ENCODE measurements around the gene ATXN1. TPM values are rescaled to one million over a fixed set of nuclear protein-coding genes. Genes with fewer than 3 reads are reported as not detected.

ATXN1 gene
- total RNA-seq, 1 donor from 2014 or later, result 59.8 TPM

GRCh38 chr6:16765235-16765634, 4.0 kb upstream of the ATXN1 start:
- H3K36me3 Mint-ChIP-seq (ENCODE audit: low read depth), result peaks cover 7% of the 10 kb centered on the region
- no peak overlapping the region for H3K27ac Mint-ChIP-seq
- H3K9me3 Mint-ChIP-seq, result no peaks in the 10 kb centered on the region
- ATAC-seq (ENCODE audit: low read depth) (no peak), DNase-seq (no peak)
- intact Hi-C loops (cut with micrococcal nuclease), result loop anchor here (10.0 kb wide), 2 partner anchors 200 to 940 kb away; partner anchors contain the start of gene NUP153
- H3K4me3 Mint-ChIP-seq, result no peak overlapping the region
- no peak for TF ChIP-seq CTCF (IDR thresholded peaks at IDR 0.05)
- CTCF ChIA-PET, result interaction anchor here (2.2 to 5.4 kb wide), 3 partner anchors 9 to 432 kb away, joined by 15 to 174 read pairs (median 69); no protein-coding TSS in a partner anchor
- H3K4me1 Mint-ChIP-seq, result peaks cover 23% of the 10 kb centered on the region
- H3K27me3 Mint-ChIP-seq, result no peaks in the 10 kb centered on the region
- POLR2A ChIA-PET, result no interaction called here

DNA sequence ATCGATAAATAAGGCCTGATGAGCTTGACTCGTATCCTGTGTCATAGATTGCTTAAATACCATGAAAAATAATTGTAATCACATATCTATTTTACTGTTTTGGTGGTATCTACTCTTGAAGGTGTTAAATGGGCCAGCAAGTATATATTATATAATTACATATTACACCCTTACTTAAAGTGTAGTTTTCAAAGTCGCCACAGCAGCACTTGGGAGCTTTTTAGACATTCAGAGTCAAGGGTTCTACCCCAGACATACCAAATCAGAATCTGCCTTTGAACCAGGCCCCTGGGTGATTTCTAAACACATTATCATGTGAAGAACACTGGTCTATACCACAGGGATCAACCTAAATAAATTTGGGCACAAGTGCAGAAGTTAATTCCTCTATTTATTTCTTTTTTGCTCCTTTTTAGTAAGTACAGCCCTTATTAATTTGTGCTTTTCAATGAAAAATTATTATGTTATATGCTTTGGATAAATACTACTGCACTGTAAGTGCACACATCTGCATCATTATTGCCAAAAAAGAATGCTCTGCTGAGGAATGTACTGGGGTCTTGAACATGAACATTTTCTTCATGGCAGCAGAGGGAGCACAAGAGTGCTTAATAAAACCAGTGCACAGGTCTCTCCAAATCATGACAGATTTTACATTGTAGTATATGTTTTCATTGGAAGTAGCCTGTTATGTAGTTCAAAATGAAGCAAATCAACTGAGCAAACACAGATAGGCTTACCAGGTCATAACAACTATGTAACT, 3.1 kb upstream of the ATXN1 start:
- no peak for DNase-seq
- POLR2A ChIA-PET, result interaction anchor here (1.0 to 3.1 kb wide), 3 partner anchors 173 to 432 kb away, joined by 3 to 27 read pairs (median 3); no protein-coding TSS in a partner anchor
- peaks cover 26% of the 10 kb centered on the region for H3K4me1 Mint-ChIP-seq

DNA sequence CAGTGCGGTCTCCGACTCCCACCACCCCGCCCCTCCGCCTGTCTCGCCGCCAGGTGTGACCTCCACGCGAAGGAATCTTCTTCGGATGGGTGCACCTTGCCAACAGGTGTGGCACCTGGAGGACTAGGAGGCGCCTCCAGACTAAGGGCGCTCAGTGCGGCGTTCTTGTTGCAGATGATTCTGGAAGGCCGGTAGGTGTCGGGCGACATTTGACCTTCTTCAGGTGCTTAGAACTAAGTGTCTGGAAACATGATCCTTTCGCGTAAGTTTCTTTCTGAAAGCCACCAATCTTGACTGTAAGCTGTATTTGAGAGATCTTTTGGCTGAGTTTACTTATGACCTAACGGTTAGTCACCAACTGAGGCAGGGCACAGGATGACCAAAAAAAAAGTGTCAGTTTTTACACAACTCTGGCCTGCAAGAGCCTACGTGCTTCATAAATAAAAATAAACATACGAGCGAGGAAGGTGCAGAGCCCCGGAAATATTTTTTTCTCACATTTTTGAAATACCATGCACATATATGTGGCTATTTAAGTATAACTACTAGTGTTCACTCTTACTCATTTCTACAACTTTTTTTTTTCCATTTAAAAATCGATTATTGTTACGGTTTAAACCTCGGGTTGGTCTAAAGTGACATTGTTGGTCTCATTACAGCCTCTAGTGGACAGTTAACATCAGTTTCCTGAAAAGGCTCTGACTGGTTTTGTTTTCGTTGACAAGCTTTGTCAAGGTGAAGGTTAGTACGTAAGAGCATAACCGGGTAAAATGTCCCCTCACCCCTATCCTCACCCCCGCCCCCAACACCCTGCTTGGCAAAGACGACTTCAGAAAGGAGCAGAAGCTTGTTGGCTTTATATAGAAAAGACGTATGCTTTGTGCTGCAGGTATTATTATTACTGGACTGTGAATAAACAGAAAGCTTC, 1.6 kb upstream of the ATXN1 start:
- ChIA-PET POLR2A (interaction anchor here (0.5 to 3.1 kb wide), 28 partner anchors 13 to 1580 kb away, joined by 3 to 28 read pairs (median 5); no protein-coding TSS in a partner anchor), CTCF (interaction anchor here (0.6 to 5.4 kb wide), 49 partner anchors 8 to 477 kb away, joined by 3 to 174 read pairs (median 4); no protein-coding TSS in a partner anchor)
- Mint-ChIP-seq H3K4me3 (peak overlapping the region; percentile 95), H3K36me3 (ENCODE audit: low read depth) (peaks cover 10% of the 10 kb centered on the region), H3K27ac (peak overlapping the region; percentile 89), H3K27me3 (no peaks in the 10 kb centered on the region), H3K9me3 (no peaks in the 10 kb centered on the region), H3K4me1 (peaks cover 33% of the 10 kb centered on the region)
- DNase-seq, result peak; percentile 32
- ATAC-seq (ENCODE audit: low read depth), result peak; percentile 15
- intact Hi-C loops (cut with micrococcal nuclease), result loop anchor here (1.0 to 10.0 kb wide), 5 partner anchors 8 to 942 kb away; partner anchors contain the start of genes GMPR and NUP153
- TF ChIP-seq CTCF (IDR thresholded peaks at IDR 0.05), result peak; percentile 58

More for the DNA sequence above, 3.1 kb upstream of the ATXN1 start:
- Mint-ChIP-seq H3K27me3 (no peaks in the 10 kb centered on the region), H3K36me3 (ENCODE audit: low read depth) (peaks cover 9% of the 10 kb centered on the region), H3K9me3 (no peaks in the 10 kb centered on the region), H3K4me3 (no peak overlapping the region), H3K27ac (no peak overlapping the region)
- CTCF ChIA-PET, result interaction anchor here (0.8 to 5.4 kb wide), 11 partner anchors 10 to 431 kb away, joined by 3 to 174 read pairs (median 7); no protein-coding TSS in a partner anchor
- ATAC-seq (ENCODE audit: low read depth), result no peak
- intact Hi-C loops (cut with micrococcal nuclease), result loop anchor here (5.0 to 10.0 kb wide), 3 partner anchors 200 to 940 kb away; partner anchors contain the start of genes GMPR and NUP153
- TF ChIP-seq CTCF (IDR thresholded peaks at IDR 0.05), result no peak

DNA sequence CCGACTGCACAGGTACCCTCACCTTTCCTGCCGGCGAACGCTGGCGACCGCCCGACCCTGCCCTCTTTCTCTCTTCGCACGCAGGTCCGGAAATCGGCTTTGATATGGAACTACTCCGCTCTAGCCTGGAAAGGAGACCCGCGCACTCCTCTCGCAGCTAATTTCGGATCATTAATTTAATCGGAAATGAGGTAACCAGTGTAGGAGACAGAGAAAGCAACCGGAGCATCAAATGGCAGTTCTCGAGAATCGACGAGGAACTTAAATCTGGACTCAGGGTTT, 949 bp upstream of the ATXN1 start:
- intact Hi-C loops (cut with micrococcal nuclease), result loop anchor here (1.0 to 10.0 kb wide), 4 partner anchors 203 to 943 kb away; partner anchors contain the start of genes GMPR and NUP153
- no peak for TF ChIP-seq CTCF (IDR thresholded peaks at IDR 0.05)

More for the DNA sequence above, 949 bp upstream of the ATXN1 start:
- Mint-ChIP-seq H3K4me3 (peak overlapping the region; percentile 95), H3K27ac (peak overlapping the region; percentile 89), H3K9me3 (no peaks in the 10 kb centered on the region), H3K36me3 (ENCODE audit: low read depth) (peaks cover 11% of the 10 kb centered on the region), H3K4me1 (peaks cover 36% of the 10 kb centered on the region), H3K27me3 (no peaks in the 10 kb centered on the region)
- ChIA-PET POLR2A (interaction anchor here (0.7 to 3.1 kb wide), 26 partner anchors 9 to 1580 kb away, joined by 3 to 28 read pairs (median 5); no protein-coding TSS in a partner anchor), CTCF (interaction anchor here (0.6 to 5.4 kb wide), 28 partner anchors 8 to 446 kb away, joined by 3 to 174 read pairs (median 5); no protein-coding TSS in a partner anchor)
- ATAC-seq (ENCODE audit: low read depth), result peak; percentile 9
- no peak for DNase-seq

Data from activated B cell treated with CpG ODN at 0.5 μM for 24 hours (primary cell).